ENCODE data around the gene PARD3. TPM values are rescaled to one million over a fixed set of nuclear protein-coding genes. Genes with fewer than 3 reads are reported as not detected.

The PARD3 gene
- total and polyA plus RNA-seq, 7 donors = 20.2 to 84.4 (median 53.4) TPM

GRCh38 chr10:34732926-34733325, 82.2 kb downstream of the PARD3 start:
- H3K27me3 ChIP-seq (ENCODE audit: insufficient read depth in 3 of 3, low read length in 2 of 3) = no peaks in the 10 kb centered on the region
- H3K4me3 ChIP-seq = no peak overlapping the region
- intact Hi-C loops (cut with DNase I) = no loop called here
- TF ChIP-seq CTCF (IDR thresholded peaks at IDR 0.05) = no peak
- H3K27ac ChIP-seq = no peak overlapping the region
- H3K4me1 ChIP-seq = peaks cover 58% of the 10 kb centered on the region
- DNase-seq (no peak), ATAC-seq (peak in 2 of 4 donors; percentile 17 to 29)
- no peaks in the 10 kb centered on the region for H3K9me3 ChIP-seq
- no peaks in the 10 kb centered on the region for H3K36me3 ChIP-seq (ENCODE audit: insufficient read depth in 1 of 2, low read depth in 1 of 2)
- 85 to 88% (median 87%) methylated on average over 4 of the region's 4 CpGs for WGBS, 3 donors

GRCh38 chr10:34731885-34732701, 83.0 kb downstream of the PARD3 start:
- H3K27ac ChIP-seq = no peak overlapping the region
- 78 to 83% (median 81%) methylated on average over 7 of the region's 7 CpGs for whole genome bisulfite sequencing, 3 donors
- no peak for DNase-seq
- H3K36me3 ChIP-seq (ENCODE audit: insufficient read depth in 1 of 2, low read depth in 1 of 2) = no peaks in the 10 kb centered on the region
- TF ChIP-seq CTCF (IDR thresholded peaks at IDR 0.05) = no peak
- no peak for ATAC-seq
- intact Hi-C loops (cut with DNase I) = no loop called here
- H3K4me3 ChIP-seq = no peak overlapping the region
- no peaks in the 10 kb centered on the region for H3K9me3 ChIP-seq
- no peaks in the 10 kb centered on the region for H3K27me3 ChIP-seq (ENCODE audit: insufficient read depth in 3 of 3, low read length in 2 of 3)
- H3K4me1 ChIP-seq = peaks cover 59% of the 10 kb centered on the region

GRCh38 chr10:34731213-34731612, 83.9 kb downstream of the PARD3 start:
- intact Hi-C loops (cut with DNase I) = no loop called here
- Histone ChIP-seq H3K4me1 (peaks cover 59% of the 10 kb centered on the region), H3K4me3 (no peak overlapping the region), H3K27me3 (ENCODE audit: insufficient read depth in 3 of 3, low read length in 2 of 3) (no peaks in the 10 kb centered on the region), H3K36me3 (ENCODE audit: insufficient read depth in 1 of 2, low read depth in 1 of 2) (no peaks in the 10 kb centered on the region), H3K27ac (no peak overlapping the region), H3K9me3 (no peaks in the 10 kb centered on the region)
- TF ChIP-seq CTCF (IDR thresholded peaks at IDR 0.05) = no peak
- ATAC-seq (peak in 1 of 4 donors; percentile 52), DNase-seq (no peak)
- WGBS, 3 donors = 89 to 94% (median 89%) methylated on average over 2 of the region's 2 CpGs

GRCh38 chr10:34730726-34731125, 84.4 kb downstream of the PARD3 start:
- WGBS, 3 donors = 96 to 99% (median 97%) methylated on average over 7 of the region's 7 CpGs
- Histone ChIP-seq H3K36me3 (ENCODE audit: insufficient read depth in 1 of 2, low read depth in 1 of 2) (no peaks in the 10 kb centered on the region), H3K27ac (no peak overlapping the region), H3K27me3 (ENCODE audit: insufficient read depth in 3 of 3, low read length in 2 of 3) (no peaks in the 10 kb centered on the region), H3K9me3 (no peaks in the 10 kb centered on the region), H3K4me1 (peaks cover 59% of the 10 kb centered on the region), H3K4me3 (no peak overlapping the region)
- intact Hi-C loops (cut with DNase I) = no loop called here
- ATAC-seq (no peak), DNase-seq (no peak)
- TF ChIP-seq CTCF (IDR thresholded peaks at IDR 0.05) = no peak

GRCh38 chr10:34729619-34730018, 85.5 kb downstream of the PARD3 start:
- no peak for TF ChIP-seq CTCF (IDR thresholded peaks at IDR 0.05)
- Histone ChIP-seq H3K27ac (no peak overlapping the region), H3K36me3 (ENCODE audit: insufficient read depth in 1 of 2, low read depth in 1 of 2) (no peaks in the 10 kb centered on the region), H3K9me3 (no peaks in the 10 kb centered on the region), H3K4me3 (no peak overlapping the region), H3K27me3 (ENCODE audit: insufficient read depth in 3 of 3, low read length in 2 of 3) (no peaks in the 10 kb centered on the region), H3K4me1 (peaks cover 60% of the 10 kb centered on the region)
- intact Hi-C loops (cut with DNase I) = no loop called here
- WGBS, 3 donors = 15 to 50% (median 44%) methylated on average over 5 of the region's 5 CpGs
- DNase-seq = no peak
- no peak for ATAC-seq
